Measurements from ENCODE around the gene DZIP1L.

- no peak for TF ChIP-seq CTCF (IDR thresholded peaks at IDR 0.05)
- no peak for TF ChIP-seq POLR2A (IDR thresholded peaks at IDR 0.05; ENCODE audit: low read depth)
- TF ChIP-seq POLR2AphosphoS5 (IDR thresholded peaks at IDR 0.05) = no peak
- TF ChIP-seq EP300 (IDR thresholded peaks at IDR 0.05) = no peak
Observed at GRCh38 chr3:138062626-138063025, 52.8 kb downstream of the DZIP1L start.
